GM19463 (cell line): ENCODE measurements around the gene HAUS3.
"Not testable (repeated sequence)": the region's sequence is repeated elsewhere in the genome, so short reads cannot be mapped to it uniquely, and the experiment has no call there.

Experiments used
- ATAC-seq: cut with Tn5 transposase; IDR thresholded peaks from one replicate; pipeline ENCODE4 v1.9.1; 2021; ENCODE audit warnings: mild to moderate bottlenecking, moderate library complexity; ENCODE audit not compliant: unreplicated experiment

The HAUS3 gene

DNA sequence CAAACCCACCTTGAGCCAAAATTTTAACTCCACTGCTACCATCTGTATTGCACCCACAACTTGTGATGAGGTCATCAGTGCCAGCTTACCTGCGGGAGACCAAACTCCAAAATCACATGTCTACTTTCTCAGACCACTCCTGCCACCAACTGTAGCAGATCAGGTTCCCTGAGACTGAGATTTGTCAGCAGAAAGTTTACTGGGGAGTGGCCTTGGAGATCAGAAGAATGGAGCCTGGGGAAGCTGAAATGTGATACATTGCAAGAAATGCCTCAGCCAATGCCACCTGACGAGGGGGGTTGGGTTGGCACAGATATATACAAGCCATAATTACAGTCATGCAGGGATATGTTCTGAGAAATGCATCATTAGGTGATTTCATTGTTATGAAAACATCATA lies 19.1 kb downstream of the HAUS3 start:
- no peak for ATAC-seq

DNA sequence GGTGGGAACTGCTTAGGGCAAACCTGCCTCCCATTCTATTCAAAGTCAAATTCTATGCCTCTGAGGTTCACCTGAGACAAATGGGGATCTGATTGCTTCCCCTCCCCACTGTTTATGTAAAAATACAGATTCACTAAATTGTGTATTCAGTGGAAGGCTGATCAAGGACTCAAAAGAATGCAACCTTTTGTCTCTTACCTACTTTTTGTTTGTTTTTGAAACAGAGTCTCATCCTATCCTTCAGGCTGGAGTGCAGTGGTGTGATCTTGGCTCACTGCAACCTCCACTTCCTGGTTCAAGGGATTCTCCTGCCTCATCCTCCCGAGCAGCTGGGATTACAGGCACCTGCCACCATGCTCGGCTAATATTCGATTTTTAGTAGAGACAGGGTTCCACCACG lies 20.5 kb downstream of the HAUS3 start:
- ATAC-seq, result not testable (repeated sequence)

DNA sequence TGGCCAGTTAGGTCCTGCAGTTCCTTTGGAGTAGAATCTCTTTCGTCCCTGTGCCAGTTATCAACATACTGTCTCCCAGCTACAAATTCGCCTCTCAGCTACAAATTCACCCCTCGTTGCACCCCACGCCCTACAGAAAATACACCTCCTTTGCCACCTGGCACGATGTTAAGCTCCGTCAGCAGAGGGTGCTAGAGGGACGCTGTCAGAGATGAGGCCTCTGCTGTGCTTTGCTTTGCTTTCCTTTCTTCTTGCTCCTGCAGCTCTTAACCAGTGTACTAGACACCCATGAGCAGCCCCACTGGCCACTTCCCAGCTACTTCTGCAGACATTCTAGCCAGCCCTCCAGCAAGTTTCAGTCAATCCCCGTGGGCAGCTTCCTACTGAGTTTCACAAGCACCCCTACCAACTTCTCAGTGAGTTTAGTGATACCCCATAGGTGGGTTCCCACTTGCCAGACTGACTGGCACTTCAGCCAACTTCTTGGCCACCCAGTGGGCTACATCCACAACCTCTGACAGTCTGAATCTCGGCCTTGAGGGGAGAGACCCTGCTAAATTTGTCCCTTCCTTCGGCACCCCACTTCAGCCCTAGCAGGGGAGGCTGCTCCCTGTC lies 21.8 kb downstream of the HAUS3 start:
- no peak for ATAC-seq

DNA sequence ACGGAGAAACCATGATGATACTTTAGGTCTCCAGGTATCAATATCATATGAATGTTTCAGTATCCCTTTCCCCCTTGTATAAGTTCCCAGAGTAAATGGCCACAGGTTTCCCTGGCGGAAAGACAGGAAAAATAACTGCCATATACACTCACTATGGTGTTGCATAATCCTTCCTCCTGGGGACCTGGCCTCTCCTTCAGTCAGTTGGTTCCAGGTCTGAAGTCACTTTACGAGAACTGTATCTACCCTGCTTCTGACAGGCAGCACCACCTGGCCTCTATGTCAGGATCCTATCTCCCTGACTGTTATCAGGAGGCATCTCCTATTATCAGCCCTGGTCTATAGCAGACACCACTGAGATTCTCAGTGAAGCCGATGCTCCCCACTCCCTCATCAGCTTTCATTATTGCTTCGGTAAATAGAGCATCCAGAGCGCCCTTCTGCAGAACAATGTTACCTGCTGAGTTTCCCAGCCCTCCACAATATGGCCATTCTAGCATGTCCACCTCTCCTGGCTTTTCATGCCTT lies 22.6 kb downstream of the HAUS3 start:
- no peak for ATAC-seq

GRCh38 chr4:2218436-2218835 lies 23.5 kb downstream of the HAUS3 start:
- no peak for ATAC-seq

- no peak for ATAC-seq
These were observed 24.2 kb downstream of the HAUS3 start for GRCh38 chr4:2217726-2218125.

DNA sequence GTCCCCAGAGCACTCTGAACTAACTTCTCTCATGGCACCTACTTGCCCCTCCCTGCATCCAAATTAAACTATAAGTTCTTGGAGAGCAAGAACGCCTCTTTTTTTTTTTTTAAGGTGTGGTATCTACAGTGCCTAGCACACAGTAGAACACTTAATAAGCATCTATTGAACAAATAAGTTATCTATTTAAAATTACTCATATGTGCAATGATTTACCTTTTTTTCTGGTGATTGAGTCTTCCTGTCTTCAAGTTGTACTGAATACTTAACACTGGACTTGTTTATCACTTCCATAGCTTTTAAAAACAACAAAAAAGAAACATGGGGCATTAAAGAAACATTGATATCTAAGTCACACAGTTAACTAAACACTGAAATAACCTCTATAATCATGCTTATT lies 29.1 kb downstream of the HAUS3 start:
- ATAC-seq, result no peak

- ATAC-seq, result not testable (repeated sequence)
These were observed 39.1 kb downstream of the HAUS3 start for GRCh38 chr4:2202789-2203188.

- ATAC-seq, result no peak
These were observed 47.4 kb downstream of the HAUS3 start for GRCh38 chr4:2194496-2194895.

- ATAC-seq, result no peak
These were observed 48.6 kb downstream of the HAUS3 start for GRCh38 chr4:2193326-2193725.

- no peak for ATAC-seq
These were observed 55.1 kb downstream of the HAUS3 start for GRCh38 chr4:2186865-2187172.

DNA sequence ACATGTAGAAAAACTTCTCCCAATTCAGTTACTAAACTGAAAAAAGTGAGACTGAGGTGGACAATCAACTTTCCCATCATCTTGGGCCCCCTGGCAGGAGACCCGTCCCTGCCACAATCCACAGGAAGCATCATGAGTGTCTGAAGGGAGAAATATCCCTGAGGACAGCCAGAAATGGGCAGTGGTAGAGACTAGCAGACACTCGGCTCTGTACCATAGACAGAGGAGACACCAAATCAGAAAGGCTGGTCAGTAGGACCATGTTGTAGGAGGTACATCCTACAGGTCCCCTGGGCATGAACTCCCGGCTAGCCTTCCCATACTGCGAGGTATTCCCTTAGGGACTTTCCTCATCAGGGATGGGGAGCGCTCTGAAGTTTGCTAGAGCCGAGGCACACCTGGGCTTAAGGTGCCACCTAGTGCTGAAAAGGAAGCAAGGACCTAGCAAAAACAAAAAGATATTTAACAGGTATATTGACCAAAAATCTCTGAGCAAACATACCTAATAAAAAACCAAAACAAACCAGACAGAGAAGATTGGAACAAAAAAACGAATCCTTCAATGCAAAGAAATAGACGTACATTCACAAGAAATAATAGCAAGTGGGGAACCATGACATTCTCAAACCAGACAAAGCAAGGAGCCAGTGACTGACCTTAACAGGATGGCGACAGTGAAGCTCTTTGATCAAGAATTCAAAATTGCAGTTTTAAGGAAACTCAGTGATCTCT lies 55.6 kb downstream of the HAUS3 start:
- ATAC-seq, result no peak

DNA sequence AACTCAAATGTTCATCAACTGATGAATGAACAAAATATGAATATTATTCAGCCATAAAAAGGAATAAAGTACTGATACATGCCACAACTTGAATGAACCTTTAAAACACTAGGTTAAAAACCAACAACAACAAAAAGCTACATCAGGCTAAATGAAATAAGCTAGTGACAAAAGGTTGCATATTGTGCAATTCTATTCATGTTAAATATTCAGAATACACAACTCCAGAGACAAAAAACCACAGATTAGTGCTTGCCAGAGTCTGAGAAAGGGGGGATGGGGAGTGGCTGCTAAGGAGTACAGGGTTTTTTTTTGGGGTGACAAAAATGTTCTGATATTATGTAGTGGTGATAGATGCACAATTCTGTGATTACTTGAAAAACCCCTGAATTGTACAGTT lies 58.5 kb downstream of the HAUS3 start:
- no peak for ATAC-seq

DNA sequence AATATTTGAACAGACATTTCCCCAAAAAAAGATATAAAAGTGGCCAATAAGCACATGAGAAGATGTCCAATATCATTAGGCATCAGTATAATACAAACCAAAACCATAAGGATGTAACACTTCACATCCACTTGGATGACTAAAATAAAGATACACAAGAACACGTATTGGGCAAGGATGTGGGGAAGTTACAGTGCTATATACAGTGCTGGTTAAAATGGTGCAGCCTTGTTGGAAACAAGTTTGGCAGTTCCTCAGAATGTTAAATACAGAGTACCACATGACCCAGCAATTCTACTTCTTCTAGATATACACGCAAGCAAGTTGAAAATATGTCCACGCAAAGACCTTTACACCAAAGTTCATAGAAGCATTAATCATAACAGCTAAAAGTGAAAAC lies 58.9 kb downstream of the HAUS3 start:
- ATAC-seq, result no peak

GRCh38 chr4:2180410-2180809 lies 61.5 kb downstream of the HAUS3 start:
- no peak for ATAC-seq

GRCh38 chr4:2179717-2180116 lies 62.2 kb downstream of the HAUS3 start:
- no peak for ATAC-seq

- ATAC-seq, result no peak
These were observed 62.9 kb downstream of the HAUS3 start for GRCh38 chr4:2178986-2179385.
